Fibroblast of pulmonary artery (primary cell): ENCODE results near the gene CABP4.

ENCODE experiments used
- DNase-seq: peaks from one replicate; pipeline ENCODE4 v3.0.0-alpha.2; 2010; ENCODE audit warnings: low read depth
- H3K4me3 ChIP-seq: replicated peaks from 2 replicates; pipeline ENCODE4 v1.5.1; 2011; ENCODE audit warnings: low read depth, mild to moderate bottlenecking, control low read depth, low read length, moderate library complexity
- TF ChIP-seq, protein P1 (sequence below): IDR thresholded peaks from 2 replicates; pipeline ENCODE4 v1.5.1; 2011; ENCODE audit warnings: mild to moderate bottlenecking, control low read depth, low read length, inconsistent platforms; ENCODE audit errors: missing control alignments

Gene CABP4

GRCh38 chr11:67409261-67409666 is 45.9 kb upstream of the CABP4 start:
- DNase-seq: no peak
- H3K4me3 ChIP-seq: no peak overlapping the region
- TF ChIP-seq, protein P1, sequence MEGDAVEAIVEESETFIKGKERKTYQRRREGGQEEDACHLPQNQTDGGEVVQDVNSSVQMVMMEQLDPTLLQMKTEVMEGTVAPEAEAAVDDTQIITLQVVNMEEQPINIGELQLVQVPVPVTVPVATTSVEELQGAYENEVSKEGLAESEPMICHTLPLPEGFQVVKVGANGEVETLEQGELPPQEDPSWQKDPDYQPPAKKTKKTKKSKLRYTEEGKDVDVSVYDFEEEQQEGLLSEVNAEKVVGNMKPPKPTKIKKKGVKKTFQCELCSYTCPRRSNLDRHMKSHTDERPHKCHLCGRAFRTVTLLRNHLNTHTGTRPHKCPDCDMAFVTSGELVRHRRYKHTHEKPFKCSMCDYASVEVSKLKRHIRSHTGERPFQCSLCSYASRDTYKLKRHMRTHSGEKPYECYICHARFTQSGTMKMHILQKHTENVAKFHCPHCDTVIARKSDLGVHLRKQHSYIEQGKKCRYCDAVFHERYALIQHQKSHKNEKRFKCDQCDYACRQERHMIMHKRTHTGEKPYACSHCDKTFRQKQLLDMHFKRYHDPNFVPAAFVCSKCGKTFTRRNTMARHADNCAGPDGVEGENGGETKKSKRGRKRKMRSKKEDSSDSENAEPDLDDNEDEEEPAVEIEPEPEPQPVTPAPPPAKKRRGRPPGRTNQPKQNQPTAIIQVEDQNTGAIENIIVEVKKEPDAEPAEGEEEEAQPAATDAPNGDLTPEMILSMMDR: no peak

- TF ChIP-seq, protein P1: no peak
- no peak overlapping the region for H3K4me3 ChIP-seq
- no peak for DNase-seq
These were observed 45.3 kb upstream of the CABP4 start for GRCh38 chr11:67409781-67410368.

DNA sequence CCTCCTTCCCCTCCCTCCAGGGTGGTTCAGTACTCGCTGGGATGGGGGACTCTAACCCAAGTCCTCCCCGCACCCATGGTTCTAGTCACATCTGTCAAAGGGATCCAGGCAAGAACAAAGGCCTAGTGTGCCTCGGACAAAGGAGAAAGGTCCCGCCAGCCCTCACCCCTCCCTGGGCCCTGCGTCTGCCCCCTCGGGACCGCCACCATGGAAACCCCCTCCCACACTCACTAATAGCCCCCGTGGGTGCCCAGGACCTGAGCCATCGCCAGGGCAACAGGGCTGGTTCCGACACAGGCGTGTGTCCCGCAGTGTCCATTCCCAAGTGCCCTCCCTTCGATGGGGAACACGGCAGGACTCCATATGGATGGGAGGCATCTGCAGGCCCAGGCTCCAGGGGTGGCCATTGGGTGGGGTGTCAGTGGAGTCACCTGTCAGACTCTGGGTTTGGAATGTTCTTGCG is 44.8 kb upstream of the CABP4 start:
- H3K4me3 ChIP-seq: no peak overlapping the region
- no peak for DNase-seq
- TF ChIP-seq, protein P1: no peak

DNA sequence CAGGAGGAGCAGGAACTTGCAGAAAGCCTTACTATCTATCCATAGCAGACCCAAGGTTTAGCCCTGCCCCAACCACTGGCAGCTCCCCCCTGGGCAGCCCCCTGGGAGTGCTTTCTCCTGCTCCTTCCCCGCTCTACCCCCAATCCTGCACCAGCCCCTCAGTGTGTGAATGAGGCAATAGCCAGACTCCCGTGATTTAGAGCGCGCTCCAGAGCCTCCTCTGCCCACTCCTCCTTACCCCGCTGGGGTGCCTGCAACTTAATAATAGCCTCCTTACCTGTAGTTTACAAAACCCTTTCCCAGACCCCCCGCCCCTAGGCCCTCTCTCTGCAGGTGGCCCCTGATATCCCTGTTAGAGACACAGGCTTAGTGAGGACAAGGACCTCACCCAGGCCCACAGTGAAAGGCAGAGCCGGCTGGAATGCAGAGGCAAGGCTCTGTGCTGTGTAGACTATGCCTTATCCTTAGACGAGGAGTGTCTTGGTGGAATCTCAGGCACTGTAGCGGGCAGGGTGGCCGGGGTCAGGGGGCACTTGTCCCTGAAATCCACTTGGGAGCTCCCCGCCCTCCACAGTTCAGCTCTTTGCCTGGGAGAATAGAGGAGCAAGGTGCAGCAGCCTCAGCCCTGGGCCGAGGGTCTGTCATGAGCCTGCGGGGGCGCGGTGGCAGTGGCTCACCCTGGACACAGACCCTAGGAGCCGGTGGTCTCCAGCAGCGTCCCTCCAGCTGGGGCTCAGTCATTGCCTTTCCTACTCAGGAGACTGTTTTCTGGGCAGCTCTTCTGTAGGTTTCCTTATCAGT is 44.0 kb upstream of the CABP4 start:
- H3K4me3 ChIP-seq: no peak overlapping the region
- TF ChIP-seq, protein P1: no peak
- no peak for DNase-seq

DNA sequence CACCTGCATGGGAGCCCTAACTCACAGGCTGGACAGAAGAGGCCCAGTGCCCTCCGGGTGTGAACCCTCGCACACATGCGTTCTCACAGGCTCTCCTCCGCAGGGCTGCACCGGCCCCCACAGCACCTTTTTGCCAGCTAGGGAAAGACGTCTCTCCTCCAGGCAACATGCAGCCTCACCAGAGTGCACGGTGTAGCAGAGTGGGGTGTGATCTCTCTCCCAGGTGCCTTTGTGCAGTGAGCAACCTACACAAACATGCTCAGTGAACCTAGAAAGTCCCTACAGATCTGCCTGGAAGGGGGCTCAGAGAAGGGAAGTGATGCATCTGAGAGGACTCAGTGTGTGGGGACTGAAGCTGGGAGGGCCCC is 43.4 kb upstream of the CABP4 start:
- TF ChIP-seq, protein P1: no peak
- H3K4me3 ChIP-seq: no peak overlapping the region
- no peak for DNase-seq

- H3K4me3 ChIP-seq: no peak overlapping the region
- TF ChIP-seq, protein P1: no peak
- DNase-seq: no peak
These were observed 42.5 kb upstream of the CABP4 start for GRCh38 chr11:67412495-67413179.
